ENCODE results near the gene TUBGCP3.

- TF ChIP-seq CTCF (IDR thresholded peaks at IDR 0.05; ENCODE audit: low read length): no peak
- TF ChIP-seq EZH2 (IDR thresholded peaks at IDR 0.05; ENCODE audit: borderline replicate concordance, low read length): no peak
These were observed 29.1 kb downstream of the TUBGCP3 start for GRCh38 chr13:112558696-112559418.

Data from OCI-LY1 (cell line).